ENCODE measurements around the gene TBC1D5. TPM values are rescaled to one million over a fixed set of nuclear protein-coding genes. Genes with fewer than 3 reads are reported as not detected.
"Not testable (repeated sequence)": the region's sequence is repeated elsewhere in the genome, so short reads cannot be mapped to it uniquely, and the experiment has no call there.

Gene TBC1D5
- total and polyA plus RNA-seq, 2 of the 4 experiments (the other 2 are of a cell fraction): 16.4 to 57.0 TPM

DNA sequence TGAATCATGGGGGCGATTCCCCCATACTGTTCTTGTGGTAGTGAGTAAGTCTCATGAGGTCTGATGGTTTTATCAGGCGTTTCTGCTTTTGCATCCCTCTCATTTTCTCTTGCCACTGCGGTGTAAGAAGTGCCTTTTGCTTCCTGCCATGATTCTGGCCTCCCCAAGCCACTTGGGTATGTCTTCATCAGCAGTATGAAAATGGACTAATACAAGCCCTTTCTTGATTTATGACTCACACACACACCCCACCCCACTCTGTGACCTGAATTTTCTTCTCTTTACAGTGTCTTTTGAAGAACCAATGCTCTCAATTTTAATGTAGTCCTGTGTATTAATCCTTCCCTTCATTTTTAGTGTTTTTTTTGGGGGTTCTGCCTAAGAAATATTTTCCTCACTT, 612.9 kb downstream of the TBC1D5 start:
- H3K4me3 ChIP-seq (ENCODE audit: insufficient read depth, low read depth, low read length): no peak overlapping the region
- no peak overlapping the region for H3K9ac ChIP-seq (ENCODE audit: low read depth, low read length)
- no peak overlapping the region for H2BK20ac ChIP-seq (ENCODE audit: low read depth, low read length)
- no peaks in the 10 kb centered on the region for H3K9me1 ChIP-seq (ENCODE audit: insufficient read depth, low read length)
- no peak overlapping the region for H2AFZ ChIP-seq (replicated peaks; ENCODE audit: low read length, poor library complexity)
- H3K4me1 ChIP-seq (ENCODE audit: control insufficient read depth, insufficient read depth, low read length): no peaks in the 10 kb centered on the region
- WGBS, 2 experiments (ENCODE audit: extremely low coverage in 2 of 2, insufficient read length in 1 of 2): 67% methylated on average over 1 of the region's 3 CpGs; no CpG with 5 or more reads in 1 of the 2 experiments
- no peak overlapping the region for H3K4me2 ChIP-seq (ENCODE audit: low read depth, low read length)
- in situ Hi-C loops (cut with MboI; ENCODE audit: low sequenced_read_pairs): no loop called here
- ChIA-PET CTCF (no interaction called here), POLR2A (ENCODE audit: unreplicated experiment) (no interaction called here)
- no peaks in the 10 kb centered on the region for H3K79me1 ChIP-seq (ENCODE audit: low read depth in 1 of 2, low read length in 2 of 2)
- no peaks in the 10 kb centered on the region for H4K20me1 ChIP-seq (ENCODE audit: insufficient read depth, low read length)
- H4K91ac ChIP-seq (ENCODE audit: insufficient read depth, low read depth, low read length): no peak overlapping the region
- no peak overlapping the region for H3K18ac ChIP-seq (ENCODE audit: low read depth, low read length)
- H3K56ac ChIP-seq (ENCODE audit: extremely low read depth, insufficient read depth, low read length): no peak overlapping the region
- no peaks in the 10 kb centered on the region for H3K36me3 ChIP-seq (ENCODE audit: control insufficient read depth, insufficient read depth, low read length)
- no TSS peak for BruUV-seq (replicated peaks)
- no peak for DNase-seq
- dilution Hi-C loops (cut with HindIII; ENCODE audit: low sequenced_read_pairs, unreplicated experiment): no loop called here
- H4K5ac ChIP-seq (ENCODE audit: low read depth, low read length): no peak overlapping the region
- no peak overlapping the region for H2BK15ac ChIP-seq (ENCODE audit: low read depth, low read length)
- H3K9me3 ChIP-seq (ENCODE audit: control insufficient read depth, insufficient read depth, low read length): no peaks in the 10 kb centered on the region
- no peak for ATAC-seq (ENCODE audit: low read depth)
- no peak overlapping the region for H2BK120ac ChIP-seq (ENCODE audit: low read depth, low read length)
- H3K27me3 ChIP-seq (ENCODE audit: control insufficient read depth, insufficient read depth, low read length): no peaks in the 10 kb centered on the region
- TF ChIP-seq POLR2A (IDR thresholded peaks at IDR 0.05; ENCODE audit: low read depth, low read length): no peak
- TF ChIP-seq, protein P1, sequence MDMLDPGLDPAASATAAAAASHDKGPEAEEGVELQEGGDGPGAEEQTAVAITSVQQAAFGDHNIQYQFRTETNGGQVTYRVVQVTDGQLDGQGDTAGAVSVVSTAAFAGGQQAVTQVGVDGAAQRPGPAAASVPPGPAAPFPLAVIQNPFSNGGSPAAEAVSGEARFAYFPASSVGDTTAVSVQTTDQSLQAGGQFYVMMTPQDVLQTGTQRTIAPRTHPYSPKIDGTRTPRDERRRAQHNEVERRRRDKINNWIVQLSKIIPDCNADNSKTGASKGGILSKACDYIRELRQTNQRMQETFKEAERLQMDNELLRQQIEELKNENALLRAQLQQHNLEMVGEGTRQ (IDR thresholded peaks at IDR 0.05; ENCODE audit: low read depth, low read length): no peak
- TF ChIP-seq MXI1 (IDR thresholded peaks at IDR 0.05; ENCODE audit: borderline replicate concordance, low read depth, low read length): no peak
- no peak for TF ChIP-seq NFE2L2 (IDR thresholded peaks at IDR 0.05; ENCODE audit: low read depth, low read length)
- no peak for TF ChIP-seq CHD1 (IDR thresholded peaks at IDR 0.05; ENCODE audit: low read depth, low read length)
- no peak for TF ChIP-seq RFX5 (IDR thresholded peaks at IDR 0.05; ENCODE audit: low read depth, low read length)
- TF ChIP-seq MAFK (IDR thresholded peaks at IDR 0.05; ENCODE audit: low read depth, low read length): no peak
- TF ChIP-seq RCOR1 (IDR thresholded peaks at IDR 0.05; ENCODE audit: insufficient replicate concordance, low read length): no peak
- TF ChIP-seq FOS (IDR thresholded peaks at IDR 0.05; ENCODE audit: low read depth, low read length): no peak
- no peak for TF ChIP-seq MAZ (IDR thresholded peaks at IDR 0.05; ENCODE audit: borderline replicate concordance, low read depth, low read length)
- TF ChIP-seq CEBPB (IDR thresholded peaks at IDR 0.05; ENCODE audit: low read depth, low read length): no peak
- no peak overlapping the region for H2AK5ac ChIP-seq (ENCODE audit: low read depth, low read length)
- H3K27ac ChIP-seq (ENCODE audit: insufficient read depth, low read length): no peak overlapping the region
- H3K4ac ChIP-seq (ENCODE audit: low read depth, low read length): no peak overlapping the region
- no peak overlapping the region for H2AK9ac ChIP-seq (replicated peaks; ENCODE audit: low read depth, low read length, poor library complexity)
- no peak overlapping the region for H4K8ac ChIP-seq (ENCODE audit: low read depth in 2 of 2, low read length in 2 of 2)
- no peak overlapping the region for H3K23ac ChIP-seq (ENCODE audit: low read depth, low read length)
- intact Hi-C loops (cut with micrococcal nuclease): no loop called here
- no peak overlapping the region for H3K14ac ChIP-seq (replicated peaks; ENCODE audit: low read depth, low read length)
- H2BK5ac ChIP-seq (ENCODE audit: low read depth, low read length, poor library complexity, severe bottlenecking): no peak overlapping the region

GRCh38 chr3:17128671-17129070, 613.8 kb downstream of the TBC1D5 start:
- CTCF ChIA-PET; H3K27me3 ChIP-seq (ENCODE audit: control insufficient read depth, insufficient read depth, low read length); intact Hi-C loops (cut with micrococcal nuclease): not testable (repeated sequence)

More at GRCh38 chr3:17128671-17129070, 613.8 kb downstream of the TBC1D5 start:
- H3K9me1 ChIP-seq (ENCODE audit: insufficient read depth, low read length); H4K5ac ChIP-seq (ENCODE audit: low read depth, low read length); H2BK20ac ChIP-seq (ENCODE audit: low read depth, low read length); DNase-seq; ATAC-seq (ENCODE audit: low read depth); H4K8ac ChIP-seq (ENCODE audit: low read depth in 2 of 2, low read length in 2 of 2); H2BK15ac ChIP-seq (ENCODE audit: low read depth, low read length); H3K18ac ChIP-seq (ENCODE audit: low read depth, low read length); H4K91ac ChIP-seq (ENCODE audit: insufficient read depth, low read depth, low read length); H3K14ac ChIP-seq (replicated peaks; ENCODE audit: low read depth, low read length); H2AK5ac ChIP-seq (ENCODE audit: low read depth, low read length); H3K36me3 ChIP-seq (ENCODE audit: control insufficient read depth, insufficient read depth, low read length); H3K4me1 ChIP-seq (ENCODE audit: control insufficient read depth, insufficient read depth, low read length); H2BK120ac ChIP-seq (ENCODE audit: low read depth, low read length); H2AK9ac ChIP-seq (replicated peaks; ENCODE audit: low read depth, low read length, poor library complexity); H4K20me1 ChIP-seq (ENCODE audit: insufficient read depth, low read length); BruUV-seq (replicated peaks); H2AFZ ChIP-seq (replicated peaks; ENCODE audit: low read length, poor library complexity); H3K9me3 ChIP-seq (ENCODE audit: control insufficient read depth, insufficient read depth, low read length); H3K79me1 ChIP-seq (ENCODE audit: low read depth in 1 of 2, low read length in 2 of 2); POLR2A ChIA-PET (ENCODE audit: unreplicated experiment); H2BK5ac ChIP-seq (ENCODE audit: low read depth, low read length, poor library complexity, severe bottlenecking); H3K4me2 ChIP-seq (ENCODE audit: low read depth, low read length); H3K9ac ChIP-seq (ENCODE audit: low read depth, low read length); H3K56ac ChIP-seq (ENCODE audit: extremely low read depth, insufficient read depth, low read length); H3K4ac ChIP-seq (ENCODE audit: low read depth, low read length); H3K4me3 ChIP-seq (ENCODE audit: insufficient read depth, low read depth, low read length); in situ Hi-C loops (cut with MboI; ENCODE audit: low sequenced_read_pairs); H3K27ac ChIP-seq (ENCODE audit: insufficient read depth, low read length); dilution Hi-C loops (cut with HindIII; ENCODE audit: low sequenced_read_pairs, unreplicated experiment); H3K23ac ChIP-seq (ENCODE audit: low read depth, low read length): not testable (repeated sequence)
- WGBS, 2 experiments (ENCODE audit: extremely low coverage in 2 of 2, insufficient read length in 1 of 2): 71% methylated on average over 3 of the region's 3 CpGs; no CpG with 5 or more reads in 1 of the 2 experiments

Data from IMR-90 (cell line).